ENCODE measurements around the gene NLGN4X. TPM values are rescaled to one million over a fixed set of nuclear protein-coding genes. Genes with fewer than 3 reads are reported as not detected.

NLGN4X gene
- total RNA-seq, 1 experiment from 2014 or later, result 0.05 TPM

- intact Hi-C loops (cut with micrococcal nuclease), result no loop called here
- Histone ChIP-seq H2AFZ (ENCODE audit: low read depth, low read length, poor library complexity, severe bottlenecking) (no peak overlapping the region), H3K27ac (ENCODE audit: low read depth, low read length) (no peak overlapping the region), H3K4me2 (ENCODE audit: low read length) (no peak overlapping the region), H3K9me2 (ENCODE audit: insufficient read depth) (no peaks in the 10 kb centered on the region), H3K4me1 (ENCODE audit: control insufficient read depth in 1 of 2, insufficient read depth in 2 of 2, low read length in 2 of 2) (no peaks in the 10 kb centered on the region), H3K27me3 (ENCODE audit: insufficient read depth, low read length) (no peaks in the 10 kb centered on the region), H3K4me3 (replicated peaks in 1 of 2; ENCODE audit: low read depth in 1 of 2, low read length in 2 of 2) (no peak overlapping the region), H3K79me2 (ENCODE audit: insufficient read depth, low read length) (no peaks in the 10 kb centered on the region), H4K20me1 (ENCODE audit: insufficient read depth) (no peaks in the 10 kb centered on the region), H3K9ac (ENCODE audit: low read length) (no peak overlapping the region), H3K36me3 (ENCODE audit: control insufficient read depth in 1 of 2, insufficient read depth in 2 of 2, low read length in 2 of 2) (no peaks in the 10 kb centered on the region), H3K9me3 (ENCODE audit: control insufficient read depth in 1 of 2, insufficient read depth in 1 of 2, low read depth in 1 of 2, low read length in 2 of 2) (no peaks in the 10 kb centered on the region)
- ATAC-seq (no peak), DNase-seq (ENCODE audit: low read depth, low spot score) (no peak)
- CTCF ChIA-PET, result no interaction called here
- TF ChIP-seq RAD21 (IDR thresholded peaks at IDR 0.05; ENCODE audit: low read depth), result no peak
- TF ChIP-seq SIN3A (IDR thresholded peaks at IDR 0.05; ENCODE audit: low read depth), result no peak
- TF ChIP-seq, protein P1, sequence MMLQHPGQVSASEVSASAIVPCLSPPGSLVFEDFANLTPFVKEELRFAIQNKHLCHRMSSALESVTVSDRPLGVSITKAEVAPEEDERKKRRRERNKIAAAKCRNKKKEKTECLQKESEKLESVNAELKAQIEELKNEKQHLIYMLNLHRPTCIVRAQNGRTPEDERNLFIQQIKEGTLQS (IDR thresholded peaks at IDR 0.05), result no peak
- no peak for TF ChIP-seq EZH2 (IDR thresholded peaks at IDR 0.05)
- no peak for TF ChIP-seq YY1 (IDR thresholded peaks at IDR 0.05; ENCODE audit: extremely low read depth, insufficient replicate concordance, low read depth, low read length)
- no peak for TF ChIP-seq FOSL1 (IDR thresholded peaks at IDR 0.05; ENCODE audit: low read depth)
- no peak for TF ChIP-seq CEBPB (IDR thresholded peaks at IDR 0.05; ENCODE audit: low read depth)
- no peak for TF ChIP-seq SP1 (IDR thresholded peaks at IDR 0.05; ENCODE audit: low read depth)
- no peak for TF ChIP-seq CBX3 (IDR thresholded peaks at IDR 0.05; ENCODE audit: low read depth)
- TF ChIP-seq ZNF274 (IDR thresholded peaks at IDR 0.05; ENCODE audit: low read depth, low read length), result no peak
- TF ChIP-seq ELF1 (IDR thresholded peaks at IDR 0.05; ENCODE audit: borderline replicate concordance, low read depth), result no peak
- TF ChIP-seq REST (IDR thresholded peaks at IDR 0.05; ENCODE audit: low read depth), result no peak
- TF ChIP-seq ZBTB33 (IDR thresholded peaks at IDR 0.05; ENCODE audit: extremely low read depth, insufficient replicate concordance, low read length), result no peak
- no peak for TF ChIP-seq TCF7L2 (IDR thresholded peaks at IDR 0.05; ENCODE audit: borderline replicate concordance, extremely low read depth, insufficient read depth, insufficient read length)
- no peak for TF ChIP-seq POLR2AphosphoS5 (IDR thresholded peaks at IDR 0.05; ENCODE audit: low read depth, low read length)
- no peak for TF ChIP-seq CTCF (IDR thresholded peaks at IDR 0.05 in 2 of 3, conservative IDR thresholded peaks at IDR 0.05 in 1 of 3; ENCODE audit: borderline replicate concordance in 1 of 3, insufficient read depth in 1 of 3, low read depth in 2 of 3, low read length in 2 of 3)
- POLR2A ChIA-PET, result no interaction called here
- RAD21 ChIA-PET (ENCODE audit: low non-redundant PET in 1 of 2, low total read pairs in 2 of 2, uncharacterized antibody in 2 of 2, unreplicated experiment in 2 of 2), result no interaction called here
- no TSS peak for BruUV-seq (replicated peaks)
These were observed 97.4 kb downstream of the NLGN4X start for GRCh38 chrX:6131287-6131686.

Measured in HCT116 (cell line).